ENCODE data around the gene C12orf43.

Gene C12orf43

DNA sequence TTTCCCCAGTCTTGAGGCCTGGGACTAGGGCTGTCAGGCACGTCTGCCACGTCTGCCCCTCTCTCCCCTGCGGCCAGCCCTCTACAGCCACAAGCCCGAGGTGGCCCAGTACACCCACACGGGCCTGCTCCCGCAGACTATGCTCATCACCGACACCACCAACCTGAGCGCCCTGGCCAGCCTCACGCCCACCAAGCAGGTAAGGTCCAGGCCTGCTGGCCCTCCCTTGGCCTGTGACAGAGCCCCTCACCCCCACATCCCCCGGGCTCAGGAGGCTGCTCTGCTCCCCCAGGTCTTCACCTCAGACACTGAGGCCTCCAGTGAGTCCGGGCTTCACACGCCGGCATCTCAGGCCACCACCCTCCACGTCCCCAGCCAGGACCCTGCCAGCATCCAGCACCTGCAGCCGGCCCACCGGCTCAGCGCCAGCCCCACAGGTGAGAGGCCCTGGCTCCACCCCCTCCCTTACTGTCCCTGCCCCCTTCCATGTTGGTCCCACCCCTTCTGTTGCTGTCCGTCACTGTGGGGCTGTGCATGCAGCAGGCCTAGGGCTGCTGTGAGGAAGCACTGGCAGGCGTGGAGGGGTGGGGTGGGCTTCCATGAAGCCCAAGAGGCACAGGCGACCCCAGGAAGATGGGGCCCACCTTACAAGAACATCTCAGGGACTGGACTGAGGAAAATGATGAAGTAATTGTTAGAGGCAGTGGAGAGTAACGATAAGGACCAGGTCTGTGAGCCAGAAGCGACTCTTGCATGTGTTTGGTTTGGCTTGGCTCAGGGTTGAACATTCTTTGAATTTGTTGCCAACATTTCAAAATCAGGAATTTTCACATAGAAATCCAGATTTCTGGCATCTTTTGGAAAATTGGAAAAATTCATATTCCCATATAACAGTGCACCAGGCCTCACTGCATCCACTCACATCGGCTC, 16.8 kb downstream of the C12orf43 start:
- no peak for DNase-seq (ENCODE audit: low read depth, low spot score)

DNA sequence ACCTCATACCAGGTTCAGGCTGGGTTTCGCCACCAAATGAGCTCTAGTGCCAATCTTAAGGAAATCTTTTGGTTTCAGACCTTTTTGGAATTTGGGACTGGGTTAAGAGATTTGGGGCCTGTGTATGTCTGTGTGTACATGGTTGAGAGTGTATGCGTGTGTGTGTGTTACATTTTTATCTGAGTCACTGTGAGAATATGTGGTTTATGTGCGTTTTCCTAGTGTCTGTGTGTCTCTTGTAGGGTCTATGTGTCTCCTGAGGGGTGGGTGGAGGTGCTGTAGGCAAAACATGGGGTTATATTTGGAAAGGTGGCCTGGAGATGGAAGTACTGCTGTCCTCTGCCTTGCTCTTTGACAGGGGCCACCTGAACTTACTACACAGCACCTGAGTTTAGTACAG, 17.9 kb downstream of the C12orf43 start:
- no peak for DNase-seq (ENCODE audit: low read depth, low spot score)

DNA sequence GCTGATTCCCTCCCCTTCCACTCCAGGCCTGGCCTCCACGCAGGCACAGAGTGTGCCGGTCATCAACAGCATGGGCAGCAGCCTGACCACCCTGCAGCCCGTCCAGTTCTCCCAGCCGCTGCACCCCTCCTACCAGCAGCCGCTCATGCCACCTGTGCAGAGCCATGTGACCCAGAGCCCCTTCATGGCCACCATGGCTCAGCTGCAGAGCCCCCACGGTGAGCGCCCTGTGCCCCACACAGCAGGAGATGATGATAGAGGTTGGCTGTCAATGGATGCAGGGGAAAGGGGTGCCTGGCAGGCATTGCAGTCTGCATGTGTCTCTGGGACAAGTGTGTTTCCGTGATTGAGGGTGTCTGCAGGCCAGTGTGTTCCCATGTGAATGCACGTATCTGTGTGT, 18.8 kb downstream of the C12orf43 start:
- DNase-seq (ENCODE audit: low read depth, low spot score), result no peak

DNA sequence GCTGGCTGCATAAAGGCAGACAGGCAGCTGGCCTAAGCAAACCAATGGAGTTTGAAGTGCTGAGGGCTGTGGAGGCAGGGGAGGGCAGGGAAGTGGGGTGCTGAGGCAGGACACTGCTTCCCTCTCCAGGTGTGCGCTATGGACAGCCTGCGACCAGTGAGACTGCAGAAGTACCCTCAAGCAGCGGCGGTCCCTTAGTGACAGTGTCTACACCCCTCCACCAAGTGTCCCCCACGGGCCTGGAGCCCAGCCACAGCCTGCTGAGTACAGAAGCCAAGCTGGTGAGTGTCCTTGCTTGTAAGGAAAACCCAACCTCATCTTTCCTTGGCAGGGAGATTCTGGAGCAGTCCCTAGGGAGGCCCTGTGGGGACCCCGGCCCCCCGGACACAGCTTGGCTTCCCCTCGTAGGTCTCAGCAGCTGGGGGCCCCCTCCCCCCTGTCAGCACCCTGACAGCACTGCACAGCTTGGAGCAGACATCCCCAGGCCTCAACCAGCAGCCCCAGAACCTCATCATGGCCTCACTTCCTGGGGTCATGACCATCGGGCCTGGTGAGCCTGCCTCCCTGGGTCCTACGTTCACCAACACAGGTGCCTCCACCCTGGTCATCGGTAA, 20.0 kb downstream of the C12orf43 start:
- DNase-seq (ENCODE audit: low read depth, low spot score), result no peak

DNA sequence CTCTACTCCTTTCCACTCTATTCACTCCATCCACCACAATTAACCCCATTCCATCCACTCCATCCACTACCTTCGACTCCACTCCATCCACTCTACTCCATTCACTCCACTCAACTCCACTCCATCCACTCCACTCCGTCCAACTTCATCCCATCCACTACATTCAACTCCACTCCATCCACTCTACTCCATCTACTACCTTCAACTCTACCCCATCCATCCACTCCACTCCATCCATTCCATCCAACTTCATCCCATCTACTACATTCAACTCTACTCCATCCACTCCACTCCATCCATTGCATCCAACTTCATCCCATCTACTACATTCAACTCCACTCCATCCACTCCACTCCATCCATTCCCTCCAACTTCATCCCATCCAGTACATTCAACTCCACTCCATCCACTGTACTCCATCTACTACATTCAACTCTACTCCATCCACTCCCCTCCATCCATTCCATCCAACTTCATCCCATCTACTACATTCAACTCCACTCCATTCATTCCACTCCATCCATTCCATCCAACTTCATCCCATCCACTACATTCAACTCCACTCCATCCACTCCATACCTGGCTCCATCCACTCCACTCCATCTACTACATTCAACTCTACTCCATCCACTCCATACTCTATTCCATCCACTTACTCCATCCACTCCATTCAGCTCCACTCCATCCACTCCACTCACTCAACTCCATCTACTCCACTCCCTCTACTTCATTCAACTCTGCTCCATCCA, 21.5 kb downstream of the C12orf43 start:
- no peak for DNase-seq (ENCODE audit: low read depth, low spot score)

DNA sequence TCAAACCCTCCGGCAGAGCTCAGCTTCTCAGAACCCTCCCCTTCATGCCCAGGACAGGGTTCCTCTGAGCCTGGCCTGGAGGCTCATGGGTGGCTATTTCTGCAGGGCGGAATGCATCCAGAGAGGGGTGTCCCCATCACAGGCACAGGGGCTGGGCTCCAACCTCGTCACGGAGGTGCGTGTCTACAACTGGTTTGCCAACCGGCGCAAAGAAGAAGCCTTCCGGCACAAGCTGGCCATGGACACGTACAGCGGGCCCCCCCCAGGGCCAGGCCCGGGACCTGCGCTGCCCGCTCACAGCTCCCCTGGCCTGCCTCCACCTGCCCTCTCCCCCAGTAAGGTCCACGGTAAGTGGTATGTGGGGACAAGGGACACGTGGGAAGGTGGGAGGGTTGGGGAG, 22.2 kb downstream of the C12orf43 start:
- DNase-seq (ENCODE audit: low read depth, low spot score), result no peak

DNA sequence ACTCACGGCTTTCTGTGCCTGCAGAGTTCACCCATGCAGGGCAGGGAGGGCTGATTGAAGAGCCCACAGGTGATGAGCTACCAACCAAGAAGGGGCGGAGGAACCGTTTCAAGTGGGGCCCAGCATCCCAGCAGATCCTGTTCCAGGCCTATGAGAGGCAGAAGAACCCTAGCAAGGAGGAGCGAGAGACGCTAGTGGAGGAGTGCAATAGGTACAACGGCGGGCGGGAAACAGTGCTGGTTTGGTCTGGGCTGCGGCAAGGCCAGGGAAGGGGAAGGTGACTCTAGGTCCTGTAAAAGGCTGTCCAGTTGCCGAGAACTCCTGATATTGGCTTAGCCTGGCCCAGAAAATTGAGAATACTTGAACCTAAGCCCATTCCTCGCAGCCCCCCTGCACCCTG, 22.8 kb downstream of the C12orf43 start:
- DNase-seq (ENCODE audit: low read depth, low spot score), result no peak

DNA sequence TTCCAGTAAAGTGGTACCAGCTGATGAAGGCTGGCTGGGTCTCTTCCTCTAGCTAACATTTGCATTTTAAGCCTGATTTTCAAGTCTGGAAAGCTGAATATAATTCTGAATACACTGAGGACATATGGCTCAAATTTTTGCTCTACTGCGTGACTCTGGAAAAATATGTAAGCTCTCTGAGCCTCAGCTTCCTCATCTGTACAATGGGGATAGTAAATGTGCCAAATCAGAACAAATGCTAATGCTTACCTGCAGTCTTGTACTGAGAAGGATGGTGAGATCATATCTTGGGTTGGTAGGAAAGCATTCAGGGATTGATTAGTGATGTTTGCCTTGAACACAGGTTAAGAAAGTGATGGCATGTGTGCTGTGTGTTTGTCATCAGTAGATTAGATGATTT, 23.3 kb downstream of the C12orf43 start:
- no peak for DNase-seq (ENCODE audit: low read depth, low spot score)

DNA sequence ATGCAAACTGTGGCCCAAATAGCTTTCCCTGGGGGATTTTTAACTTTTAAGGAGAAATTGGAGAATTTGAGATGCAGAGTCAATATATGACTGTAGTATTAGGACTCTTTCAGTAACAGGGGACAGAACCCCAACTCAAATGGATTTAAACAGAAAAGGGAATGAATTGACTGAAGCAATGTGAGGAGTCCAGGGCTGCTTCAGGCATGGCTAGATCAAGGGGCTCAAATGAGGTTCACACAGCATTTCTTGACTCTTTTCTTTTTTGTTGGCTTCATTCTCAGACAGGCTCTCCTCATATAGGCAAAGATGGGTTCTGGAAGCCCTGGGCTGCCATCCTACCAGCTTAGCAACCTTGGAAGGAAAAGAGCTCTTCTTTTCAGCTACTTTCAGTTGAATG, 24.3 kb downstream of the C12orf43 start:
- DNase-seq (ENCODE audit: low read depth, low spot score), result no peak

DNA sequence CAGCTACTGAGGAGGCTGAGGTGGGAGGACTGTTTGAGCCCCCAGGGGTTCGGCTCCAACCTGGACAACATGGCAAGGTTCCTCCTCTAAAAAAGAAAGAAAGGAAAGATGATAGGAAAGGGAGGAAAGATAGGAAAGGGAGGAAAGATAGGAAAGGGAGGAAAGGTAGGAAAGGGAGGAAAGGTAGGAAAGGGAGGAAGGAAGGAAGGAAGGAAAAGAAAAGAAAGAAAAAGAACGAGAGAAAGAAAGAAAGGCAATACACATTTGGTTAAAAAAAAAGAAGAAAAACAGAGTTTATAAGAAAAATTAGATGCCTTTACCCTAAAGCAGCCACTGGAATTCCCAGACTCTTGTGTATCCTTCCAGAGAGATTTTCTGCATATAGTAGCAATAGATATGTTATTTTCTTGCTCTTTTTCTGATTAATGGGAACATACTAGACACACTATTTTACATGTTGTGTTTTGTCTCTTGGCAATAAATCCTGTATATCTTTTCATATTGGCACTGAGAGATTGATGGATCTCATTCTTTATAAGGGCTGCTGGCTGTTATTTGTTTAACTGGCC, 25.7 kb downstream of the C12orf43 start:
- no peak for DNase-seq (ENCODE audit: low read depth, low spot score)

DNA sequence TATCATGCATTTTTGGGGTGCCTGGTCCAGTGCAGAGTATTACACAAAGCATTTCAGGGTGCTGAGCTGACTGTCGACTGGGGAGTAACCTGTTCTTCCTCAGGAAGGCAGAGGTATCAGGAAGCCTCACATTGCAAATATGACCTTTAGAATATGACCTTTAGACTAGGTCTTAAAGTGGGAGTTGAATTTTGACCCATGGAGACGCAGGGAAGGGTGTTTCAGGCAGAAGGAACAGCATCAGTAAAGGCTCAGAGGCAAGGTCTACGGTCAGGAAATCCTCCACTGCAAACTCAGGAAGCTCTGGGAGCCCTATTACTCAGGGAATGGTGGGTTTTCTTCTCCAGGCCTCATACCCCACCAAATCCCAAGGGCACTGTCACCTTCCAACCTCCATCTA, 26.6 kb downstream of the C12orf43 start:
- DNase-seq (ENCODE audit: low read depth, low spot score), result no peak

DNA sequence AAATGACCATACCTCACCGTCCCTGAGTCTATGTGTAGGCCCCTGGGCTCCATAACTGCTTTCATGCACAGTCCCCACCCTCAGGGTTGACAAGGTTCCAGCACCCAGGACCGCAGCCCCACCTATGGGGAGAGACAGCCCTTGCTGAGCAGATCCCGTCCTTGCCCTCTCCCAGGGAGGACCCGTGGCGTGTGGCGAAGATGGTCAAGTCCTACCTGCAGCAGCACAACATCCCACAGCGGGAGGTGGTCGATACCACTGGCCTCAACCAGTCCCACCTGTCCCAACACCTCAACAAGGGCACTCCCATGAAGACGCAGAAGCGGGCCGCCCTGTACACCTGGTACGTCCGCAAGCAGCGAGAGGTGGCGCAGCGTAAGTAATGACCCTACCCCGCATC, 27.6 kb downstream of the C12orf43 start:
- DNase-seq (ENCODE audit: low read depth, low spot score), result no peak

DNA sequence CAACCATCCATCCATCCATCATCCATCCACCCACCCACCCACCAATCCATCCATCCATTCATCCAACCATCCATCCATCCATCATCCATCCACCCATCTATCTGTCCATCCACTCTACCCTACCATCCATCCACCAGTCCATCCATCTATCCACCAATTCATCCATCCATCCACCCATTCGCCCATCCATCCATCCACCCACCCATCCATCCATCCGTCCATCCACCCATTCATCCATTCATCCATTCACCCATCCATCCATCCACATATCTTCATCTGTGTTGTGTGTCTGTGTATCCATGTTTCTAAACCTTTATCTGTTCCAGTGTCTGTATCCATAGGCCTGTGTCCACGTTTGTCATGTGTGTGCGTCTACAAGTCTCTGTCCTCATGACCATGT, 28.1 kb downstream of the C12orf43 start:
- DNase-seq (ENCODE audit: low read depth, low spot score), result no peak

DNA sequence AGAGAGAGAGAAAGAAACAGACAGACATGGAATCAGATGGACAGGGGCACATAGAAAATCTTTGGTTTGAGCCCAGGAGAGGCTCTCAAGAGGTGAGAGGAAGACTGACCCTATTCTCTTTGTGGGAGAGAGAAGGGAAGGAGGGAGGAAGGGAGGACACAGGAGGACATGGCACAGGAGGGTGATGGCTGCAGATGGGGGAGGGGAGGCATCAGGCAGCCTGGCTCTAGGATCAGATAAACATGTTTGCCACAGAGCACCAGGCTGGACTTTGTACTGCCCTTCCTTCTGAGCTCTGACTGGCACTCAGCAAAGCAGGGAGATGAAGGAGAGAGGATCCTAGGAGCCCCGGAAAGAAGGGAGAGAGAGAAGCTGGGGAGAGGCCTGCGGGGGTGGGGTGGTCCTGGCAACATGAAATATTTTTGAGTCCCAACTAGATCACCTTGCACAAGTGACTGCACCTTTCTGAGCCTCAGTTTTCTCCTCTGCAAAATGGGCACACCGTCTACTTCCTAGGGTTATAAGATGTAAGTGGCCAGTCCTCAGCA, 31.9 kb downstream of the C12orf43 start:
- DNase-seq (ENCODE audit: low read depth, low spot score), result no peak

DNA sequence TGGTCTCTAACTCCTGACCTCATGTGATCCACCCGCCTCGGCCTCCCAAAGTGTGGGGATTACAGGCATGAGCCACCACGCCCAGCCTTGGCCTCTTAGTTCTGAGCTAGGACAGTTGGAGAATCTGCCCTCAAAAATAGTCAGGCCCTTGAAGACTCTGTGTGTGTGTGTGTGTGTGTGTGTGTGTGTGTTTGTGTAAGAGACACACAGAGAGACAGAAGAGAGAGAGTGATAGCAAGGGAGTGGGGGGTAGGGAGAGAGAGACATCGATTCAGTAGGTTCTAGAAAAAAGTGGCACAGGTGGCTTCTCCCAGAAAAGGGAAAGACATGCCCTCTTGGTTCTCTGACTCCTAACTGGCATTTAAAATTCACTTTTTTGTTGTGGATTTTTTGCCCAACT, 32.5 kb downstream of the C12orf43 start:
- DNase-seq (ENCODE audit: low read depth, low spot score), result no peak

DNA sequence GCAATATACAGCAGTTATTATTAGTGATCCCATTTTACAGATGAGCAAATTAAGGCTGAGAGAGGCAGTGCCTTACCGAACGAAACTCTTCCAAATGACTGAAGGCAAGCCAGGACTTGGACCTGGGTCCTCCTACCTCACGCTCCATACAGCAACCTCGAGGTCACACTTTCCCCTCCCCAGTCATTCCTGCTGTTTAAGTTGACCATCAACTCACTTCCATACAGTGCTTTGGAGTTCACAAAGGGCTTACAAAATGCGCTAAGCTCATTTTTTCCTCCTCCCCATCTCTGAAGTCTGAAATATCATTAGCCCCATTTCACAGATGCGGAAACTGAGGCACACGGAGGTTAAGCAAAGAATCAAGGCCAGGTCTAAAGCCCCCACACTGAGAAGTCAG, 33.6 kb downstream of the C12orf43 start:
- no peak for DNase-seq (ENCODE audit: low read depth, low spot score)

DNA sequence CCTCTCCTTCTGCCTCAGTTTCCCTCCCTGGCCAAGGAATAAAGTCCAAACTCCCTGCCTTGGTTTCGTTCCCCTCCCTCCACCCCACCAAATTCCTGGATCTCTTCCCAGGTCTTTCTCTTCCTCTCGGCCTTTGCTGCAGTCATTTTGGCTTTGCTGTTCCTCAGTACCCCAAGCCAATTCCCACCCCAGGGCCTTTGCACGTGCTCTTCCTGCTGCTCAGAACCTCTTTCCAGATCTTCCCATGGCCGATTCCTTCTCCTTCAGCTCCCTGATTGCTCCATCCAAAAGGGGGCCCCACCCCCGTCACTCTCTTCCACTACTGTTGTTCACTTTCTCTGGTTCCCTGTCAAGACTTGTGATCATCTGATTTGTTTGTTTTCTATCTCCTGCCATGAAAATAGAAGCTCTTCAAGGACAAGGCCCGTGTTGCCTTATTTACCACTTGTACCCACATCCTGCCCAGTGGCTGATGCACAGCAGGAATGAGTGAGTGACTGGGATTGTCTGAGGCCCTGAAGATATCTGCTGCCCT, 34.8 kb downstream of the C12orf43 start:
- no peak for DNase-seq (ENCODE audit: low read depth, low spot score)

DNA sequence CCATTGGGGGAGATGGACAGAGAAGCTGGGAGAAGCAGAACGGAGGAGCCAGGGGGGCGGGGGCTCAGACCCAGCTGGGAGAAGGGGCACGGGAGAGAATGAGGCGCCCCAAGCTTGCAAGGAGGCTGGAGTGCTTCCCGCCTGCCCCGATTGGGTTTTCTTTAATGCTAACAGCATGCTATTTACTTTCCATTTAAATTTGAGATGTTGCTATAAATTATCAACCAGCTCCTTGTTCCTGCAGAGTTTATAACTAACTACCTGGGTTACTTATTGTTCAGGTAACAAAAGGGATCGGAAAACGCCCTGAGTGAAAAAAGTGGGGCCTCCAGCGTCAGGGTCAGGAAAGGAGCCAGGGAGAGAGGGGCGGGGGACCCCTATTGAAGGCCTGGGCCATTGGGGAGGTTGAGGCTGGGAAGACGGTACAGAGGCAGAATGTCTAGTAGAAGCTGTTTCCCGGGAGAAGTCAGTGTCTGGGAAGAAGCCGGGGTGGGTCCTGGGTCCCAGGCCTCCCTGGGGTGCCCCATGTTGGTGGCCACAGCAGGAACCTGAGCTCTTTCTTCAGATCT, 35.4 kb downstream of the C12orf43 start:
- no peak for DNase-seq (ENCODE audit: low read depth, low spot score)

DNA sequence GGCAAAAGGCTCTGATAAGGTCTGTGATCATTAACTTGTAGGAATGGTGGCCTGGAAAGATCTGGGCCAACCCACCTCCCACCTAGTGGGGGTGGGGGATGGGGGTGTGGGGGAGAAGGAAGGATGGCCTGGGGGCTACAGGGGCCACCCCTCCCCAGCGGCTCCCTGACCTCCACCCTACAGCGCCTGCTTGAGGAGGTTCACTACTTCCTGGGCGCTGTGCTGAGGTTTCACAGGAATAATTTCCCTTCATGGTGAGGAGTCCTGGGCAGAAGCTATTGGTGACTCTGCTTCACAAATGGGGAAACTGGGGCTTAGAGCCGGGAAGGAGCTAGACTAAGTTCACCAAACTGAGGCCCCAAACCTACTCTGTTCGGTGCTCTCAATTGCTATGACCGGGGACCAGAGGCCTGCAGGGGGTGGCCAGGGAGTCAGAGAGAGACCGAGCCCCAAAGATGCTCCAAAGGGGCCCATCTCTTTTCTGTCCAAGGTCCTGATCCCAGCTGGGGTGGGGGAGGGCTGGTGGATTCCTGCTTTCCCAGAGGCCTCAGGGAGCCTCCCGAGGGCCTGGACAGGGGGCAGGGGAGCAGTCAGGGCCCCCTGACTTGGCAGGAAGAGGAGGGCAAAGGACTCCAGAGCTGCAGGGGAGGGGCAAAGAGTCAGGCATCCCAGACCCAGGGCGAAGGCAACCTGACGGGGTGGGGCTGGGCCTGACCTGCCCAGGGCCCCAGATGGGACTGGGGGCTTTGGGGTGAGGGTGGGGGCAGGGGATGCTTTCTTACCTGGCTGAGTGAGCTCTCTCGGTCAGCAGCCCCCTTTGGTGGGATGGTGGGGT, 36.2 kb downstream of the C12orf43 start:
- DNase-seq (ENCODE audit: low read depth, low spot score), result no peak

DNA sequence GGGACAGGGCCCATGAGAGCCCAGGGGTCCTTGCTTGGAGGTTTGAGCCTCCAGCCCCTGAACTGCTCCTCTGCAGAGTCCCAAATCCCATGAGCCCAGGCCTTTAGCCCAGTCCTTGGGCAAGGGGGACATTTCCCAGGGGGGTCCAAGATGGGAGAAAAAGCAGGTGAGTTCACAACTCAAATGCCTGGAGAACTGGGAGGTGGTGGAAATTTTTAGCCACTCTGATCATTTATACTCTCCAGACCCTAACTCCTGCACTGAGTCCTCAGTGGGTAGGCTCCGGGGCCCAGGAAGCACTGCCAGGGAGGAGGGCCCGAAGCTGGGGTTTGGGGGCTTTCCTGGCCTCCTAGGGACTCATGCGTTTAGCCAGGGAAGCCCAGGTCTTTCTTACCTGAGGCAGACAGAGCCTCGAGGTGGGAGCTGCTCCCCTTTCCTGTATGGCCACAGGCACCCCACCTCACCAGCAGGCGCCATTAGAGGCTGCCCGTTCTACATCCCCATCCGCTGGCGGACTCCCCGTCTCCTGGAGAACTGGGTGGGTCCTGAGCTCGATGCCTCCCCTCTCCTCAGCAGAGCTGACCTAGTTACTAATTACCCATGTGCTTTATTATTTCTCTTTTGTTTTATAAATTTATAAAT, 36.9 kb downstream of the C12orf43 start:
- DNase-seq (ENCODE audit: low read depth, low spot score), result no peak
